HG02678 (cell line): ENCODE data around the gene MT2A.
A peak's percentile ranks its signal among the peaks of the same experiment; 100 is the strongest.
"Not testable (repeated sequence)": the region's sequence is repeated elsewhere in the genome, so short reads cannot be mapped to it uniquely, and the experiment has no call there.

Experiments
- ATAC-seq: cut with Tn5 transposase; IDR thresholded peaks from one replicate; pipeline ENCODE4 v1.9.1; 2021; ENCODE audit warnings: mild to moderate bottlenecking, moderate library complexity; ENCODE audit not compliant: unreplicated experiment

MT2A gene

GRCh38 chr16:56618138-56618537 is 9.8 kb downstream of the MT2A start:
- no peak for ATAC-seq

- ATAC-seq, result no peak
Measured at GRCh38 chr16:56620339-56620897, 12.0 kb downstream of the MT2A start.

- ATAC-seq, result not testable (repeated sequence)
Measured at GRCh38 chr16:56621665-56622445, 13.5 kb downstream of the MT2A start.

GRCh38 chr16:56623184-56623583 is 14.8 kb downstream of the MT2A start:
- ATAC-seq, result not testable (repeated sequence)

GRCh38 chr16:56623637-56624036 is 15.3 kb downstream of the MT2A start:
- no peak for ATAC-seq

GRCh38 chr16:56625140-56625942 is 17.0 kb downstream of the MT2A start, which contains the start of gene MT1E:
Gene MT1E, plus strand, starts transcription at chr16:56625781. Its CDS starts 71 bp downstream, at chr16:56625852.
- ATAC-seq, result peak; percentile 55

GRCh38 chr16:56625943-56626654 is 17.7 kb downstream of the MT2A start:
- ATAC-seq, result no peak

- ATAC-seq, result no peak
Measured at GRCh38 chr16:56626685-56627084, 18.3 kb downstream of the MT2A start.

- no peak for ATAC-seq
Measured at GRCh38 chr16:56628486-56629350, 20.3 kb downstream of the MT2A start.

- ATAC-seq, result no peak
Measured at GRCh38 chr16:56629531-56629930, 21.1 kb downstream of the MT2A start.

GRCh38 chr16:56630134-56630533 is 21.8 kb downstream of the MT2A start:
- peak; percentile 79 for ATAC-seq

- ATAC-seq, result no peak
Measured at GRCh38 chr16:56631197-56631596, 22.8 kb downstream of the MT2A start.

GRCh38 chr16:56631832-56632155 is 23.4 kb downstream of the MT2A start:
- ATAC-seq, result no peak

GRCh38 chr16:56632156-56632847 is 23.9 kb downstream of the MT2A start, which contains the start of gene MT1M:
Gene MT1M, plus strand, starts transcription at chr16:56632659. Its CDS starts 73 bp downstream, at chr16:56632732.
- no peak for ATAC-seq

GRCh38 chr16:56632848-56633365 is 24.5 kb downstream of the MT2A start:
- no peak for ATAC-seq

GRCh38 chr16:56633535-56633934 is 25.2 kb downstream of the MT2A start:
- no peak for ATAC-seq

GRCh38 chr16:56634715-56635440 is 26.5 kb downstream of the MT2A start:
- no peak for ATAC-seq

- ATAC-seq, result no peak
Measured at GRCh38 chr16:56635441-56635967, 27.1 kb downstream of the MT2A start.
